CD4-positive, alpha-beta memory T cell (primary cell): ENCODE measurements around the gene MRTFA. TPM values are rescaled to one million over a fixed set of nuclear protein-coding genes. Genes with fewer than 3 reads are reported as not detected.
A peak's percentile ranks its signal among the peaks of the same experiment; 100 is the strongest.
"Not testable (repeated sequence)": the region's sequence is repeated elsewhere in the genome, so short reads cannot be mapped to it uniquely, and the experiment has no call there.

Experiments
- CTCF ChIA-PET: fragments of 350-600 bp; sonication (Branson Sonifier 250); formaldehyde crosslinking; loops from one replicate; lab custom pipeline; 2021; ENCODE audit warnings: inconsistent platforms; ENCODE audit not compliant: partially characterized antibody; lab: Charles Lee
- POLR2A ChIA-PET: fragments of 350-600 bp; sonication (Branson Sonifier 250); formaldehyde crosslinking; loops from one replicate; lab custom pipeline; 2021; ENCODE audit not compliant: partially characterized antibody; lab: Charles Lee
- DNase-seq, 5 donors: peaks; one replicate each; pipeline versions ENCODE4 v3.0.0 to v3.0.0-alpha.2; 2020 to 2022; ENCODE audit warnings: mixed read lengths in 1 of 5
- H3K27ac ChIP-seq: one replicate; pipeline ENCODE4 v1.7.0; 2013; ENCODE audit warnings: low read depth, low read length
- H3K27me3 ChIP-seq: 2 replicates; pipeline ENCODE4 v1.7.0; 2013; ENCODE audit warnings: mild to moderate bottlenecking, low read length, moderate library complexity; ENCODE audit not compliant: insufficient read depth
- H3K36me3 ChIP-seq: 2 replicates; pipeline ENCODE4 v1.7.0; 2013; ENCODE audit warnings: mild to moderate bottlenecking, low read length, moderate library complexity; ENCODE audit not compliant: insufficient read depth
- H3K4me1 ChIP-seq: 2 replicates; pipeline ENCODE4 v1.7.0; 2013; ENCODE audit warnings: mild to moderate bottlenecking, low read length, moderate library complexity; ENCODE audit not compliant: insufficient read depth
- H3K4me3 ChIP-seq, 2 donors: one replicate each; pipeline ENCODE4 v1.7.0; 2013; ENCODE audit warnings: low read length in 2 of 2, mild to moderate bottlenecking in 1 of 2
- H3K9me3 ChIP-seq, 2 donors: one replicate each; pipeline ENCODE4 v1.7.0; 2013; ENCODE audit warnings: low read length in 2 of 2, control low read depth in 1 of 2; ENCODE audit not compliant: control insufficient read depth in 1 of 2
- H3K27ac Mint-ChIP-seq, 7 donors: one replicate each; pipeline ENCODE4 v1.8.0; 2020 to 2021; ENCODE audit warnings: mixed read lengths in 7 of 7, mild to moderate bottlenecking in 6 of 7, inconsistent platforms in 3 of 7, moderate library complexity in 3 of 7
- H3K27me3 Mint-ChIP-seq, 2 donors: one replicate each; pipeline ENCODE4 v1.8.0; 2020 to 2021; ENCODE audit warnings: mixed read lengths in 2 of 2
- H3K36me3 Mint-ChIP-seq, 2 donors: one replicate each; pipeline ENCODE4 v1.8.0; 2020 to 2021; ENCODE audit warnings: mixed read lengths in 2 of 2, inconsistent platforms in 1 of 2, mild to moderate bottlenecking in 1 of 2
- H3K4me1 Mint-ChIP-seq, 4 donors: one replicate each; pipeline ENCODE4 v1.8.0; 2020 to 2021; ENCODE audit warnings: mixed read lengths in 4 of 4, mild to moderate bottlenecking in 1 of 4
- H3K4me3 Mint-ChIP-seq, 8 donors: one replicate each; pipeline ENCODE4 v1.8.0; 2020 to 2021; ENCODE audit warnings: mixed read lengths in 8 of 8, mild to moderate bottlenecking in 7 of 8, moderate library complexity in 6 of 8, inconsistent platforms in 3 of 8
- H3K9me3 Mint-ChIP-seq, 8 donors: one replicate each; pipeline ENCODE4 v1.8.0; 2020 to 2021; ENCODE audit warnings: mixed read lengths in 8 of 8, mild to moderate bottlenecking in 5 of 8, inconsistent platforms in 3 of 8, moderate library complexity in 1 of 8
- intact Hi-C: fragments of 100-400 bp; cut with micrococcal nuclease; formaldehyde crosslinking; loops from one replicate; pipeline ENCODE4 v1.15.1; 2023
- polyA plus RNA-seq, 2 donors: library from polyadenylated mRNA; unstranded; fragments of 300-500 nt; fragmentation: Illumina TruSeq; gene quantifications; one replicate each; pipeline ENCODE4 v1.2.3, GENCODE V29; 2021
- total RNA-seq, 2 experiments: library from RNA; stranded (reverse); gene quantifications; one replicate each; pipeline ENCODE4 v1.2.3, GENCODE V29; 2021

Gene MRTFA
- total and polyA plus RNA-seq, 4 experiments from 2014 or later = 5.3 to 91.6 (median 50.9) TPM

GRCh38 chr22:40599731-40600130, 36.8 kb downstream of the MRTFA start:
- no peak for DNase-seq
- no peak overlapping the region for H3K4me3 ChIP-seq
- H3K4me3 Mint-ChIP-seq = no peak overlapping the region
- H3K9me3 ChIP-seq = no peaks in the 10 kb centered on the region
- ChIA-PET POLR2A (no interaction called here), CTCF (no interaction called here)
- H3K27ac ChIP-seq = no peak overlapping the region
- intact Hi-C loops = no loop called here
- H3K36me3 Mint-ChIP-seq = no peaks in the 10 kb centered on the region
- H3K27me3 ChIP-seq = no peaks in the 10 kb centered on the region
- peaks cover 8% of the 10 kb centered on the region for H3K4me1 ChIP-seq
- no peaks in the 10 kb centered on the region for H3K27me3 Mint-ChIP-seq
- H3K27ac Mint-ChIP-seq = no peak overlapping the region
- no peaks in the 10 kb centered on the region for H3K36me3 ChIP-seq
- H3K4me1 Mint-ChIP-seq = peaks cover 26 to 51% (median 35%) of the 10 kb centered on the region in 4 donors
- H3K9me3 Mint-ChIP-seq = peaks cover 0 to 2% (median 0%) of the 10 kb centered on the region in 8 donors

- H3K27ac Mint-ChIP-seq, H3K4me1 ChIP-seq, H3K27me3 Mint-ChIP-seq, H3K36me3 ChIP-seq, H3K4me3 Mint-ChIP-seq, H3K27ac ChIP-seq, H3K9me3 Mint-ChIP-seq, H3K36me3 Mint-ChIP-seq, H3K27me3 ChIP-seq, DNase-seq, intact Hi-C loops, H3K4me3 ChIP-seq, H3K9me3 ChIP-seq, POLR2A ChIA-PET: not testable (repeated sequence)
- H3K4me1 Mint-ChIP-seq = peaks cover 30 to 57% (median 40%) of the 10 kb centered on the region in 4 donors
- CTCF ChIA-PET = interaction anchor here (0.7 kb wide), 1 partner anchor 111 kb away, joined by 4 read pairs; no protein-coding TSS in a partner anchor
These were observed 37.8 kb downstream of the MRTFA start for GRCh38 chr22:40598712-40599111.

GRCh38 chr22:40597526-40598430, 38.7 kb downstream of the MRTFA start:
- Histone ChIP-seq H3K27me3 (no peaks in the 10 kb centered on the region), H3K27ac (no peak overlapping the region), H3K4me1 (peaks cover 3% of the 10 kb centered on the region), H3K4me3 (no peak overlapping the region), H3K9me3 (no peaks in the 10 kb centered on the region), H3K36me3 (no peaks in the 10 kb centered on the region)
- Mint-ChIP-seq H3K27me3 (no peaks in the 10 kb centered on the region), H3K36me3 (no peaks in the 10 kb centered on the region), H3K27ac (no peak overlapping the region), H3K4me1 (peaks cover 35 to 59% (median 41%) of the 10 kb centered on the region in 4 donors), H3K9me3 (peaks cover 0 to 2% (median 0%) of the 10 kb centered on the region in 8 donors), H3K4me3 (no peak overlapping the region)
- POLR2A ChIA-PET = interaction anchor here (1.1 kb wide), 1 partner anchor 33 kb away, joined by 3 read pairs; no protein-coding TSS in a partner anchor
- intact Hi-C loops = no loop called here
- CTCF ChIA-PET = no interaction called here
- DNase-seq = no peak

GRCh38 chr22:40595497-40596234, 40.9 kb downstream of the MRTFA start:
- Mint-ChIP-seq H3K27me3 (no peaks in the 10 kb centered on the region), H3K27ac (peak overlapping the region in 3 of 7 donors; percentile 4 to 60 (median 20)), H3K36me3 (no peaks in the 10 kb centered on the region), H3K4me3 (no peak overlapping the region), H3K4me1 (peaks cover 28 to 54% (median 38%) of the 10 kb centered on the region in 4 donors), H3K9me3 (peaks cover 0 to 2% (median 0%) of the 10 kb centered on the region in 8 donors)
- intact Hi-C loops = no loop called here
- no peak for DNase-seq
- no peak overlapping the region for H3K4me3 ChIP-seq
- POLR2A ChIA-PET = no interaction called here
- no peaks in the 10 kb centered on the region for H3K36me3 ChIP-seq
- CTCF ChIA-PET = no interaction called here
- no peaks in the 10 kb centered on the region for H3K9me3 ChIP-seq
- no peak overlapping the region for H3K27ac ChIP-seq
- no peaks in the 10 kb centered on the region for H3K27me3 ChIP-seq
- H3K4me1 ChIP-seq = no peaks in the 10 kb centered on the region

- Mint-ChIP-seq H3K27ac (peak overlapping the region in 1 of 7 donors; percentile 18), H3K36me3 (peaks cover 0 to 2% of the 10 kb centered on the region in 2 donors), H3K27me3 (no peaks in the 10 kb centered on the region), H3K4me1 (peaks cover 24 to 49% (median 36%) of the 10 kb centered on the region in 4 donors), H3K9me3 (peaks cover 0 to 2% (median 0%) of the 10 kb centered on the region in 8 donors), H3K4me3 (no peak overlapping the region)
- Histone ChIP-seq H3K36me3 (no peaks in the 10 kb centered on the region), H3K4me3 (no peak overlapping the region), H3K27me3 (no peaks in the 10 kb centered on the region), H3K27ac (no peak overlapping the region), H3K9me3 (no peaks in the 10 kb centered on the region), H3K4me1 (no peaks in the 10 kb centered on the region)
- DNase-seq = no peak
- ChIA-PET POLR2A (no interaction called here), CTCF (no interaction called here)
- intact Hi-C loops = no loop called here
These were observed 41.6 kb downstream of the MRTFA start for GRCh38 chr22:40594924-40595323.

GRCh38 chr22:40594346-40594745, 42.2 kb downstream of the MRTFA start:
- DNase-seq = no peak
- no peaks in the 10 kb centered on the region for H3K36me3 ChIP-seq
- POLR2A ChIA-PET = interaction anchor here (1.1 kb wide), 1 partner anchor 9 kb away, joined by 3 read pairs; no protein-coding TSS in a partner anchor
- no peaks in the 10 kb centered on the region for H3K27me3 ChIP-seq
- no peaks in the 10 kb centered on the region for H3K4me1 ChIP-seq
- H3K9me3 Mint-ChIP-seq = no peaks in the 10 kb centered on the region
- peaks cover 24 to 49% (median 35%) of the 10 kb centered on the region in 4 donors for H3K4me1 Mint-ChIP-seq
- H3K27me3 Mint-ChIP-seq = no peaks in the 10 kb centered on the region
- CTCF ChIA-PET = interaction anchor here (0.9 kb wide), 1 partner anchor 43 kb away, joined by 3 read pairs; the partner anchor contains the start of gene MRTFA
- peaks cover 0 to 2% of the 10 kb centered on the region in 2 donors for H3K36me3 Mint-ChIP-seq
- intact Hi-C loops = no loop called here
- no peak overlapping the region for H3K27ac ChIP-seq
- H3K4me3 Mint-ChIP-seq = no peak overlapping the region
- H3K4me3 ChIP-seq = no peak overlapping the region
- H3K9me3 ChIP-seq = no peaks in the 10 kb centered on the region
- peak overlapping the region in 1 of 7 donors; percentile 18 for H3K27ac Mint-ChIP-seq
